ENCODE data around the gene SASH1.

DNA sequence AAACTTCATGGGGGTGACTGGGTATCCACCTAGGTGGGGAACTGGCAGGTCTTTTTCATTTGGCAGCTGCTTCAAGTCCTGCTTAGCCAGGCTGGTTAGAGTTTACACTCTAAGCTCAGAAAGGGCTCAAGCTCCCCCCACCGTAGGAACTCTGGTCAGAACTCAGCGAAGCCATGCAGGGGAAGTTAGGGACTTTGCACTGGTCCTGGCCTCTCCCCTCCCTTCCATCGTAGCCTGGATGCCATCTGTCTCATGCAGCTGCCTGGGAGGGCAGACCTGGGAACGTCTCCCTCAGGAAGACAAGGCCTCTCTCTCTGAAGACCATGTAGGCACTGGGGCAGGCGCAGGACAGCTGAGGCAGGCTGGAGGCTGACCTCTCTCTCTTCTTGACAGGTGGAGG is 220.4 kb downstream of the SASH1 start:
- TF ChIP-seq, protein P1, sequence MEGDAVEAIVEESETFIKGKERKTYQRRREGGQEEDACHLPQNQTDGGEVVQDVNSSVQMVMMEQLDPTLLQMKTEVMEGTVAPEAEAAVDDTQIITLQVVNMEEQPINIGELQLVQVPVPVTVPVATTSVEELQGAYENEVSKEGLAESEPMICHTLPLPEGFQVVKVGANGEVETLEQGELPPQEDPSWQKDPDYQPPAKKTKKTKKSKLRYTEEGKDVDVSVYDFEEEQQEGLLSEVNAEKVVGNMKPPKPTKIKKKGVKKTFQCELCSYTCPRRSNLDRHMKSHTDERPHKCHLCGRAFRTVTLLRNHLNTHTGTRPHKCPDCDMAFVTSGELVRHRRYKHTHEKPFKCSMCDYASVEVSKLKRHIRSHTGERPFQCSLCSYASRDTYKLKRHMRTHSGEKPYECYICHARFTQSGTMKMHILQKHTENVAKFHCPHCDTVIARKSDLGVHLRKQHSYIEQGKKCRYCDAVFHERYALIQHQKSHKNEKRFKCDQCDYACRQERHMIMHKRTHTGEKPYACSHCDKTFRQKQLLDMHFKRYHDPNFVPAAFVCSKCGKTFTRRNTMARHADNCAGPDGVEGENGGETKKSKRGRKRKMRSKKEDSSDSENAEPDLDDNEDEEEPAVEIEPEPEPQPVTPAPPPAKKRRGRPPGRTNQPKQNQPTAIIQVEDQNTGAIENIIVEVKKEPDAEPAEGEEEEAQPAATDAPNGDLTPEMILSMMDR (IDR thresholded peaks at IDR 0.05; ENCODE audit: low read length) = no peak
- TF ChIP-seq EZH2 (optimal IDR thresholded peaks at IDR 0.05; ENCODE audit: low read depth, low read length) = no peak
